Nephron (organoid): Measurements from ENCODE around the gene FILIP1L.
A peak's percentile ranks its signal among the peaks of the same experiment; 100 is the strongest.

Experiments used
- H3K27ac Mint-ChIP-seq, 3 experiments: 2 replicates each; pipeline ENCODE4 v1.8.0; 2020; ENCODE audit warnings: mixed read lengths in 3 of 3, mild to moderate bottlenecking in 2 of 3, moderate library complexity in 1 of 3
- H3K27me3 Mint-ChIP-seq: 2 replicates; pipeline ENCODE4 v1.8.0; 2021; ENCODE audit warnings: low read depth, mild to moderate bottlenecking, moderate library complexity, mixed read lengths
- H3K36me3 Mint-ChIP-seq: 2 replicates; pipeline ENCODE4 v1.8.0; 2020; ENCODE audit warnings: low read depth, mixed read lengths
- H3K4me1 Mint-ChIP-seq: 2 replicates; pipeline ENCODE4 v1.8.0; 2020; ENCODE audit warnings: mixed read lengths
- H3K4me3 Mint-ChIP-seq, 3 experiments: 2 replicates each; pipeline ENCODE4 v1.8.0; 2020; ENCODE audit warnings: mild to moderate bottlenecking in 3 of 3, mixed read lengths in 3 of 3, moderate library complexity in 2 of 3
- H3K9me3 Mint-ChIP-seq: 2 replicates; pipeline ENCODE4 v1.8.0; 2020; ENCODE audit warnings: mixed read lengths
- TF ChIP-seq, protein P1 (sequence below), 3 experiments: fragments of 200-600 bp; sonication (generic); IDR thresholded peaks; one replicate each; pipeline ENCODE4 v1.5.0; 2021; ENCODE audit warnings: antibody characterized with exemption in 3 of 3; ENCODE audit not compliant: unreplicated experiment in 3 of 3

Gene FILIP1L

DNA sequence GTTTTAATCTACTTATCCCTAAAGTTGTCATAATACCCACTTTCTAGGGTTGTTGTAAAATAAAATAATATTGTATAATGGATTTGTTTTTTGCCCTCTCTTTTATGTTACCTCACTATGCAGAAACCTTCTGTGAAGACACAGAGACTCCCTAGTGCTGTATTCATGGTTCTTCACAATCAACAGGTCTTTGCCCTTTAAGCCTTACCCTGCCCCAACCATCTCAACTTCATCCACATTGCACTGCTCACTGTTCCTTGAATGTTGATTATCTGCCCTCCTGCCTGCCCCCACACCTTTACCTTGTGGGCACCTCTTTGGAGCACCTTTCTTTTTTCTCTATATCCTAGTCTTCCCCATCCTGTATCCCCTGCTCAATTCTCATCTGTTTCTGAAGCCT, 275.5 kb downstream of the FILIP1L start:
- no peak overlapping the region for H3K4me3 Mint-ChIP-seq
- H3K9me3 Mint-ChIP-seq: no peaks in the 10 kb centered on the region

DNA sequence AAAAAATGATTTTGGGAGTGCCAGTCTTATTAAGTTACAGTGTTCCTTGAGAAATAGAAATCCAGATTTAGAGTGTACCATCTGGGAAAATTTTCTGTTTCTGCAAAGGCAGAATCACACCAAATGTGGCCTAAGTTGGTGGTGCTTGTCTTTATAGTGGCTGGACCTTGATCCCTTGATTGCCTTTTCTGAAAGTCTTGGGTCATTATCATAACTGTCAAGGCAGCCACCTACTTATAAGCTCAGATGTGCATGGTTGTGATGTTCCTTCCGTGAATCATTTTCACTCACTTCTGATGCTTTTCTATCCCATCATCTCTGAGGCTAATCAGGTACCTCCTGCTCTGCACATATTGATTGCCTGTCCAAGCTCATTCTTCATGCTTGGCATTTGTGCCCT, 276.6 kb downstream of the FILIP1L start:
- H3K27ac Mint-ChIP-seq: no peak overlapping the region
- H3K4me1 Mint-ChIP-seq: peaks cover 8% of the 10 kb centered on the region
- no peak overlapping the region for H3K4me3 Mint-ChIP-seq
- TF ChIP-seq, protein P1, sequence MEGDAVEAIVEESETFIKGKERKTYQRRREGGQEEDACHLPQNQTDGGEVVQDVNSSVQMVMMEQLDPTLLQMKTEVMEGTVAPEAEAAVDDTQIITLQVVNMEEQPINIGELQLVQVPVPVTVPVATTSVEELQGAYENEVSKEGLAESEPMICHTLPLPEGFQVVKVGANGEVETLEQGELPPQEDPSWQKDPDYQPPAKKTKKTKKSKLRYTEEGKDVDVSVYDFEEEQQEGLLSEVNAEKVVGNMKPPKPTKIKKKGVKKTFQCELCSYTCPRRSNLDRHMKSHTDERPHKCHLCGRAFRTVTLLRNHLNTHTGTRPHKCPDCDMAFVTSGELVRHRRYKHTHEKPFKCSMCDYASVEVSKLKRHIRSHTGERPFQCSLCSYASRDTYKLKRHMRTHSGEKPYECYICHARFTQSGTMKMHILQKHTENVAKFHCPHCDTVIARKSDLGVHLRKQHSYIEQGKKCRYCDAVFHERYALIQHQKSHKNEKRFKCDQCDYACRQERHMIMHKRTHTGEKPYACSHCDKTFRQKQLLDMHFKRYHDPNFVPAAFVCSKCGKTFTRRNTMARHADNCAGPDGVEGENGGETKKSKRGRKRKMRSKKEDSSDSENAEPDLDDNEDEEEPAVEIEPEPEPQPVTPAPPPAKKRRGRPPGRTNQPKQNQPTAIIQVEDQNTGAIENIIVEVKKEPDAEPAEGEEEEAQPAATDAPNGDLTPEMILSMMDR (IDR thresholded peaks at IDR 0.05; ENCODE audit: unreplicated experiment in 3 of 3): no peak
- no peaks in the 10 kb centered on the region for H3K36me3 Mint-ChIP-seq
- H3K9me3 Mint-ChIP-seq: no peaks in the 10 kb centered on the region
- H3K27me3 Mint-ChIP-seq: no peaks in the 10 kb centered on the region

More for the DNA sequence above, 275.5 kb downstream of the FILIP1L start:
- no peaks in the 10 kb centered on the region for H3K36me3 Mint-ChIP-seq
- H3K4me1 Mint-ChIP-seq: peaks cover 9% of the 10 kb centered on the region
- no peaks in the 10 kb centered on the region for H3K27me3 Mint-ChIP-seq
- TF ChIP-seq, protein P1 (IDR thresholded peaks at IDR 0.05; ENCODE audit: unreplicated experiment in 3 of 3): no peak
- H3K27ac Mint-ChIP-seq: no peak overlapping the region

DNA sequence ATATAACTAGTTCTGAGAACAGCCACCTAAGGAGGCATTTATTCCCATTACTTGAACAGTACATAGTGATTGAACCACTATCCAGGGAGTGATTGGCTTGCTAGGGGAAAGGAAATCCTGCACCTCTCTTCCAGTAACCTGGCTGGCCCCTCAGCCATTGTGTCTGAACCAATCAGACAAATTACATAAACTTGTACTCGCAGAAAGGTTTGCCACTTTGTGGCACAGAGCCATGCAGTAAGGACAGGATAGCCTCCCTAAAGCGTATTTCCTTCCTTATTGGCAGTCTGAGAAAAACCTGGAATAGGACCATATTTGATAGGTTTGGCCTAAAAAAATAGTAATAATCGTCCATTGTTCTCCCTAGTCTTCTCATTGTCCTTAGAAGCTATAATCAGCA, 277.6 kb downstream of the FILIP1L start:
- Mint-ChIP-seq H3K4me3 (no peak overlapping the region), H3K4me1 (peaks cover 8% of the 10 kb centered on the region), H3K27ac (no peak overlapping the region), H3K36me3 (no peaks in the 10 kb centered on the region), H3K9me3 (no peaks in the 10 kb centered on the region), H3K27me3 (no peaks in the 10 kb centered on the region)
- TF ChIP-seq, protein P1 (IDR thresholded peaks at IDR 0.05; ENCODE audit: unreplicated experiment in 3 of 3): no peak

DNA sequence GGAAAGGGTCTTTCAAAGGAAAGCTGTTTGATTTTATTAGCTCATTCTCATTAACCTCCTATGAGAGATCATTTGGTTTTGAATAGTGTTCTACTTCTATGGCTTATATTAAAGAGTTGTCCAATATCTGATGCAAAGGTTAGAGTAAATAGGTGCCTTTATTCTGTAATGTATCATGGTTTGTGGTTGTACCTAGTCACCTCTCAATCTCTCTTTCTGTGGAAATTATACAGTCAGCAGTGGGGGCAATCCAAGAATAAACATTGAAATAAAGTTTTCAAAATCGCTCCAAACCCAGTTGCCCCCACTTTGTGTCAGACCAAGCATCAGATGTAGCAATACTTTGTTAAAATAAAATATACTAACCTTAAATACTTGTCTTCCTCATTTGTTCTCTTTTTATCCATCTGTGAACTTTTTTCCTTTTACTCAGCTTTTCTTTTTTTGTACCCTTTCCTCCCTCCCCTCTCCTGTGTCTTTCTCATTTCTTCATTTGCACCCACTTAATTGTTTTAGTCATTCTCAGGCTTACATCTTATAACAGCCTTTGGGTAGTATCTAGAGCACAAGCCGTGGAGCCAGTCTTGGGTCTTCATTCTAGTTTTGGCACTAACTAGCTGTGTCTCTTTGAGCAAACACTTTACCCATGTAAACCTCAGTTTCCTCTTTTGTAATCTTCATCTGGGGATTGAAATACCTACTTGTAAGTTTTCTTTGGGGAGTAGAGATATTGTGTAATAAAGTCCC, 279.9 kb downstream of the FILIP1L start:
- no peaks in the 10 kb centered on the region for H3K27me3 Mint-ChIP-seq

DNA sequence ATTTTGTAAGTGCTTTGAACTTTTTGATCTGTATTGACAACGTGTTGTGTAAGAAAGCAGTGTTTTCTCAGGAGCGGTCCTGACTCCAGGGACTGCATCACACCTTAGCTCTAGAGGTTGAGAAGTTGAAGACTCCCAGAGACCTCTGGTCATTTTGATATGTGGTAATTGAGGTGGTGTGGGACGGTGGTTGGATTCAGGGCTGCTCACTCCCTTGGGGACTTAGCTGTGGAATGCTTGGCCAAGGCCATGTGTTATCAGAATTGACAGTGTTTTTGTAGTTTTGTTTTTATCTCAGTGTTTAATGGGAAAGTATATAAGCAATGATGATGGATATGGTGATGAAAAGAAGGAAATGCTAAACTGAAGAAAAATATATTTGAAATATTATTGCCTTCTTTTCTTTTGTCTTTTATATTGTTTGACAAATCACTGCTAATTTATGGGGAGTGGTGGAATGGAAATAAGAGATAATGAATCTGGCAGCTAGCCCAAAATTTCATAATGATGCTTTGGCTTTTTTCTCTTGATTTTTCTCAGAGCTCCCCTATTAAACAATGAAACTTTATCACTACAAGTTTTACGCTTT, 280.6 kb downstream of the FILIP1L start:
- Mint-ChIP-seq H3K27me3 (no peaks in the 10 kb centered on the region), H3K4me3 (no peak overlapping the region), H3K4me1 (peaks cover 8% of the 10 kb centered on the region), H3K27ac (peak overlapping the region in 1 of 3 experiments; percentile 39), H3K9me3 (no peaks in the 10 kb centered on the region), H3K36me3 (no peaks in the 10 kb centered on the region)
- TF ChIP-seq, protein P1 (IDR thresholded peaks at IDR 0.05; ENCODE audit: unreplicated experiment in 3 of 3): no peak

More for the DNA sequence above, 279.9 kb downstream of the FILIP1L start:
- Mint-ChIP-seq H3K27ac (peak overlapping the region in 1 of 3 experiments; percentile 39), H3K9me3 (no peaks in the 10 kb centered on the region), H3K4me3 (no peak overlapping the region), H3K36me3 (no peaks in the 10 kb centered on the region), H3K4me1 (peaks cover 8% of the 10 kb centered on the region)
- TF ChIP-seq, protein P1 (IDR thresholded peaks at IDR 0.05; ENCODE audit: unreplicated experiment in 3 of 3): no peak
